AG04450 (cell line): ENCODE measurements around the gene ARX. TPM values are rescaled to one million over a fixed set of nuclear protein-coding genes. Genes with fewer than 3 reads are reported as not detected.

Experiments
- CTCF ChIA-PET: fragments of 300-600, 350-600 bp; formaldehyde crosslinking; extraction: SDS; loops from one replicate; lab custom pipeline; 2022; ENCODE audit warnings: antibody characterized with exemption, inconsistent platforms; lab: Charles Lee
- POLR2A ChIA-PET: fragments of 350-600 bp; formaldehyde crosslinking; extraction: SDS; loops from one replicate; lab custom pipeline; 2021; ENCODE audit warnings: antibody characterized with exemption, inconsistent platforms; lab: Yijun Ruan, JAX
- DNase-seq: peaks from one replicate; pipeline ENCODE4 v3.0.0-alpha.2; 2011; ENCODE audit warnings: low read depth, low spot score
- H3K27ac ChIP-seq: one replicate; pipeline ENCODE4 v1.5.1; 2012; ENCODE audit warnings: low read depth, low read length, control low read depth
- H3K27me3 ChIP-seq: one replicate; pipeline ENCODE4 v1.6.0; 2012; ENCODE audit warnings: low read length; ENCODE audit not compliant: control insufficient read depth, insufficient read depth
- H3K4me3 ChIP-seq: 2 replicates; pipeline ENCODE4 v1.5.1; 2011; ENCODE audit warnings: mild to moderate bottlenecking, low read depth, low read length, control low read depth
- H3K9me3 ChIP-seq: 2 replicates; pipeline ENCODE4 v1.5.1; 2012; ENCODE audit warnings: low read length; ENCODE audit not compliant: control insufficient read depth, insufficient read depth
- polyA plus RNA-seq: library from polyadenylated mRNA; depleted of rRNA; stranded (reverse); fragments of >200 nt; gene quantifications from 2 replicates; pipeline ENCODE4 v1.2.3, GENCODE V29; 2011
- TF ChIP-seq, protein P1 (sequence below): IDR thresholded peaks from 2 replicates; pipeline ENCODE4 v1.5.1; 2011; ENCODE audit warnings: low read depth, low read length, control low read depth, inconsistent platforms

ARX gene
- polyA plus RNA-seq, 1 experiment: not detected

DNA sequence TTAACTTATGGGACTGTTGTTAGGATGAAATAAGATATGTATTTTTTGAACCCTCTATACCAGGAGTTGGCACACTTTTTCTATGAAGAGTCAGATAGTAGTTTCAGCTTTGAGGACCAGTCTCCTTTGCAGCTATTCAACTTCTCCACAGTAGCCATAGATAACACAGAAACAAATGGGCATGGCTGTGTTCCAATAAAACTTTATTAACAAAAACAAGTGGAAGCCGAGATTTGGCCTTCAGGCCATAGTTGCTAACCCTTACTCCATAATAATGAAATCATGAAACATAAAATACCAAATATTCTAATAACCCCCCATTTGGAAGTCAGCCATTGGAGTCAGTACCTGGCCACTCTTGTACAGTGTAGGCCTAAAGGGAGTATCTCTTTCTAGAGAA, 30.6 kb downstream of the ARX start:
- TF ChIP-seq, protein P1, sequence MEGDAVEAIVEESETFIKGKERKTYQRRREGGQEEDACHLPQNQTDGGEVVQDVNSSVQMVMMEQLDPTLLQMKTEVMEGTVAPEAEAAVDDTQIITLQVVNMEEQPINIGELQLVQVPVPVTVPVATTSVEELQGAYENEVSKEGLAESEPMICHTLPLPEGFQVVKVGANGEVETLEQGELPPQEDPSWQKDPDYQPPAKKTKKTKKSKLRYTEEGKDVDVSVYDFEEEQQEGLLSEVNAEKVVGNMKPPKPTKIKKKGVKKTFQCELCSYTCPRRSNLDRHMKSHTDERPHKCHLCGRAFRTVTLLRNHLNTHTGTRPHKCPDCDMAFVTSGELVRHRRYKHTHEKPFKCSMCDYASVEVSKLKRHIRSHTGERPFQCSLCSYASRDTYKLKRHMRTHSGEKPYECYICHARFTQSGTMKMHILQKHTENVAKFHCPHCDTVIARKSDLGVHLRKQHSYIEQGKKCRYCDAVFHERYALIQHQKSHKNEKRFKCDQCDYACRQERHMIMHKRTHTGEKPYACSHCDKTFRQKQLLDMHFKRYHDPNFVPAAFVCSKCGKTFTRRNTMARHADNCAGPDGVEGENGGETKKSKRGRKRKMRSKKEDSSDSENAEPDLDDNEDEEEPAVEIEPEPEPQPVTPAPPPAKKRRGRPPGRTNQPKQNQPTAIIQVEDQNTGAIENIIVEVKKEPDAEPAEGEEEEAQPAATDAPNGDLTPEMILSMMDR: no peak
- Histone ChIP-seq H3K9me3 (no peaks in the 10 kb centered on the region), H3K4me3 (no peak overlapping the region), H3K27ac (no peak overlapping the region), H3K27me3 (no peaks in the 10 kb centered on the region)
- CTCF ChIA-PET: no interaction called here
- no peak for DNase-seq
- POLR2A ChIA-PET: no interaction called here

DNA sequence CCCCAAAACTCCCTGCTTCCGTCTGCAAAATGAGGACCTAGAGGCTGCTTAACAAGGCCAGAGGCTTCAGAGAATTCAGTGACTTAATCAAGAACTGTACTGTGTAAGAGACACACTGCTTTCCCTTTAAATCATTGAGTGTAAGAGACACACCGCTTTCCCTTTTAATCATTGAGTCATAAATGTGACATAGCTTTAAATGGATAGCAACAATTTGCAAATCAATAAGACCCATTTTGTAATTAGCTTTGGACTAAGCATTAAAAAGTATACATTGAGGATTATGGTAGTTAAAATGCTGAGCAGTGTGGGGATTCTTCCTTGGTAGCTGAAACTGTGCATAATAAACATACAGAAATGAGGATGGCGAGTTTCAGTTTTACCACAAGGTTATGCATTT, 31.8 kb downstream of the ARX start:
- no peaks in the 10 kb centered on the region for H3K27me3 ChIP-seq
- ChIA-PET CTCF (no interaction called here), POLR2A (no interaction called here)
- DNase-seq: no peak
- TF ChIP-seq, protein P1: no peak
- no peak overlapping the region for H3K4me3 ChIP-seq
- no peak overlapping the region for H3K27ac ChIP-seq
- H3K9me3 ChIP-seq: no peaks in the 10 kb centered on the region

DNA sequence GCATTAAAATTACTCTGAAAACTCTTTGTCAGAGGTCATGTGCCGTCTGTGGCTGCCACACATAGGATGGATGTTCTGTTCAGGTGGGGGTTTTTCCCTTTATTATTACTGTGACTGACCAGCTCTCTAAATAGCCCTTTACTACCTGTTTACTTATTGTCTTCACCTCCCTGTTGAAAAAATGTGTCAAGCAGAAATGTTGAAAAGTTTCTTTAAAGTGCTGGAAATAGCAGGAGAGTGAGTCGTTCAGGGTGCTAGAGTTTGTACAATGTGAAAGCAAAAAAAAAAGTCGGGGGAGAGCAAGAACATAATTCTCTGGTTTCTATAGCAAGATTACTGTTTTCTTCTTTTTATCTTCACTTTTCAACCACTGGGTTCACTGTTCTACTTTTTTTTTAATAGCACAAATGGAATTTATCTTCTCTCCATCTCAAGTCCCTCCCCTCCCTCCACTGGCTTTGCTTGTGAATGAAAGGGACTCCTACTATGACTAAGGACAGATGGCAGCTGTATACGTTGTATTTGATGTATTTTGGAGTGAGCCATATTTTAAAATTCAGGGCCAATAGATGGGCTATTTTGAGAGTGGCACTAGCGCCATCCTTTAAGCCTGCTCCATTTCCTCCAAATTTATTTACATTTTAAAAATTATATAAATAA, 33.3 kb downstream of the ARX start:
- H3K4me3 ChIP-seq: no peak overlapping the region
- TF ChIP-seq, protein P1: no peak
- no peaks in the 10 kb centered on the region for H3K9me3 ChIP-seq
- H3K27ac ChIP-seq: no peak overlapping the region
- no peaks in the 10 kb centered on the region for H3K27me3 ChIP-seq
- no peak for DNase-seq
- ChIA-PET POLR2A (no interaction called here), CTCF (no interaction called here)

GRCh38 chrX:24981030-24981429, 34.7 kb downstream of the ARX start:
- H3K27me3 ChIP-seq: no peaks in the 10 kb centered on the region
- no peaks in the 10 kb centered on the region for H3K9me3 ChIP-seq
- no peak for DNase-seq
- H3K4me3 ChIP-seq: no peak overlapping the region
- POLR2A ChIA-PET: no interaction called here
- TF ChIP-seq, protein P1: no peak
- CTCF ChIA-PET: no interaction called here
- H3K27ac ChIP-seq: no peak overlapping the region

DNA sequence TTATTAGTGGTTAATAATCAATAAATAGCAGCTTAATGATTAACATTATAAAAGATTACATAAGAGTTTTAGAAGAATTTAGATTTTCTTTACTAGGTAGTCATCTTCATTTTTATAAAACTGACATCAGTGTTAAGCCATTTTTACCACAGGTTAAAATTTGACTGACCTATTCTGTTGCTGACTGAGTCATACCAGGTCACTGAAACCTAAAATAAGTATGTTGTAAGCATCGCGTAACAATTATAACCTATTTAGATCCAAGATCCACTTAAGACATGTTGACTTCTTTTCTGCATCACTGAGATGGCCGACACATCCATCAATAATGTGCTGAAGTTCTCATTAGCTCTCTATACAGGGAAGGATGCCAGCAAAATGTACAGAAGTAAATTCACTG, 36.7 kb downstream of the ARX start:
- no peak for DNase-seq

More for the DNA sequence above, 36.7 kb downstream of the ARX start:
- H3K4me3 ChIP-seq: no peak overlapping the region
- no peak overlapping the region for H3K27ac ChIP-seq
- CTCF ChIA-PET: no interaction called here
- no peaks in the 10 kb centered on the region for H3K27me3 ChIP-seq
- no peaks in the 10 kb centered on the region for H3K9me3 ChIP-seq
- POLR2A ChIA-PET: no interaction called here
- TF ChIP-seq, protein P1: no peak
